Pulmonary artery endothelial cell (primary cell): ENCODE measurements around the gene NEUROD4. TPM values are rescaled to one million over a fixed set of nuclear protein-coding genes. Genes with fewer than 3 reads are reported as not detected.
"Not testable (repeated sequence)": the region's sequence is repeated elsewhere in the genome, so short reads cannot be mapped to it uniquely, and the experiment has no call there.

Experiments
- DNase-seq: peaks from one replicate; pipeline ENCODE4 v3.0.0-alpha.2; 2011; ENCODE audit warnings: low read depth, low spot score
- total RNA-seq: library from RNA; depleted of rRNA; stranded (reverse); fragments of >200 nt; gene quantifications from 2 replicates; pipeline ENCODE4 v1.2.3, GENCODE V29; 2014

Gene NEUROD4, protein sequence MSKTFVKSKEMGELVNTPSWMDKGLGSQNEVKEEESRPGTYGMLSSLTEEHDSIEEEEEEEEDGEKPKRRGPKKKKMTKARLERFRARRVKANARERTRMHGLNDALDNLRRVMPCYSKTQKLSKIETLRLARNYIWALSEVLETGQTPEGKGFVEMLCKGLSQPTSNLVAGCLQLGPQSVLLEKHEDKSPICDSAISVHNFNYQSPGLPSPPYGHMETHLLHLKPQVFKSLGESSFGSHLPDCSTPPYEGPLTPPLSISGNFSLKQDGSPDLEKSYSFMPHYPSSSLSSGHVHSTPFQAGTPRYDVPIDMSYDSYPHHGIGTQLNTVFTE
- not detected in 2 replicates for total RNA-seq

DNA sequence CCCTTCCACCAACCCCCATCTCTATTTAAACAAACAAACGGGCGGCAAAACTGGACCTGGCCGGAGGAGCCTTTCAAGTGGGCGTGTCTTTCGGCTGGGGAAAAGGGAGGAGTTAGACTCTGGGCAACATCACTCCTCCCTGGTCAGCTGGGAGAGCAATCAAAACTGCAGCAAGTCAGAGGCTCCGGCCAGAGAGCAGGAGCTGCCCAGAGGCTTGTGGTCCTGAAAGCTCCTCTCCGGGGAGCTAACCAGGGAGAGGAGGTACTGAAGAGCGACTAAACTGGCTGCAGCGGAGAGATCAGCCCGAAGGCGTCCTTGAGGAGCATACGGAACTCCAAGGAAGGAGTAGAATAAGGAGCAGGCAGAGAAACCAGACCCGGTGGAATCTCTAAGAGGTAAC, at the start of gene NEUROD4:
NEUROD4 (plus strand) TSS at position 191 of the 400 bp plus-strand sequence. CDS start 6,466 bp downstream, outside the sequence.
- peak; percentile 11 for DNase-seq

DNA sequence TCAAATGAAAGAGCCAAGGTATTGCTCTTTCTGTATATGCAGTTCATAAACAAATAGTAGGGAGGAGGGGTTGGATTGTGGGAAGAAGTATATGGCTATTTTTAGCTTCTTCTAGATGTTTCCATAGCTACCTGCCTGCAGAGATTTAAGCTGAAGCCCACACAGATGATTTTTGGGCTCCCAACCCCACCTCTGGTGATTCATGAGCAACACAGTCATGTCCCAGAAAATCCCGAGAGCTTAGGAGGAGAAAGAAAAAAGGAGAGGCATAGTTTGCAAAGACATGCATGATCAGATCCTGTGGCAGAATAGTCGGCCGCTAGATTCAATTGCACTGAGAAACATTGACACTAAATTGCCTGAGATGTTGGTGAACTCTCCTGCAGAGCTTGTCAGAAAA, 49.0 kb upstream of the NEUROD4 start:
- no peak for DNase-seq

DNA sequence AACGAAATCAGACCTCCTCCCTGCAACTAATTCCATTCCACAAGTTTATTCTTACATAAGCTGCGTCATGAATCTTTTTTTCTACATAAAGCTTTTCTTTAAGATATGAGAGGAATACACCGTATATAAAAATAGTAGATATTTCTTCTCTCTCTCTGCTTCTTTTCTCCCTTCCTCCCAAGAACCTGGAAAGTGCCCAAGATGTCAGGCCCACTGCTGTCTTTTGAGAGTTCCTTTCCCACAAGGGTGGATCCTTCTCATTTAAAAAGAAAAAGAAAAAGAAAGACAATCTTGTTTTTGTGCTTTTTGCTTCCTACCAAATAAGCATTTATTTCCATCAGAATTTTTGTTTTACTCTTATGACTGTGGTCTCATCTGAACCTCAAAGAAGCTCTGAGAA, 46.2 kb upstream of the NEUROD4 start:
- DNase-seq, result no peak

DNA sequence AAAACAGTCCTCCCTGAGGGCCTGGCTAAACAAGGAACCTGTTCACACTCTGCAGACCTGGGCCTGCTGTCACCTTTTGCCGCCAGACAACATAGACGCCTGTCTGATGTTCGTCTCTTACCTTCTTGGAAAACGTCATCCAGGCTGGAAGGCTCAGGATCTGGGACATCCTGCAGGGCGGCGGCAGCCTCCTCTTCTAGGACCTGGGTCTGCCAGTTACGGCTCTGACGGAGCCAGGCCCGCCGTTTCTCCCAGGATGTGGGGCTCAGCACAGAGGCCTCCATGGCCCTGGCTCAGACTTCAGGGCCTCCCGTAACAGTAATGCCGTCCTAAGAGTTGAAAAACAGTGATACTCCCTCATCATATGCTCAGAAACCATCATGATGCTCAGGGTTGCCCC, 45.5 kb upstream of the NEUROD4 start:
- no peak for DNase-seq

DNA sequence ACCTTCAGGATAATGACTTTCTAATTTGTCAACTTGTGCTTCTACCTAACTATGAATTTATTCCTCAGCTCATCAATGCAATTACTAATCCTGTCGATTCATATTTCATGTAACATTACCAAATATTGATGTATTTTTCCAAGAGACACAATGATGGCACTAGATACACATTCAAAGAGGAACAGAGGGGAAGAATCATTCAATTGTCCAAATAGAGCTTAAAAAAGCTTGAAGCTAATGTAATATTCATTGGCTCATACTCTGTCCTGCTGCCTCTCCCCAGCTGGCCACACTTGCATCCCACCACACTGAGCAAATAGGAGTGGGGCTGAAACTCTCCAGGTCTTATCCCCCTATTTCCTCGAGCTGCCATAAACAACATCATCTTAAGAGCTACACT, 44.5 kb upstream of the NEUROD4 start:
- DNase-seq, result no peak

DNA sequence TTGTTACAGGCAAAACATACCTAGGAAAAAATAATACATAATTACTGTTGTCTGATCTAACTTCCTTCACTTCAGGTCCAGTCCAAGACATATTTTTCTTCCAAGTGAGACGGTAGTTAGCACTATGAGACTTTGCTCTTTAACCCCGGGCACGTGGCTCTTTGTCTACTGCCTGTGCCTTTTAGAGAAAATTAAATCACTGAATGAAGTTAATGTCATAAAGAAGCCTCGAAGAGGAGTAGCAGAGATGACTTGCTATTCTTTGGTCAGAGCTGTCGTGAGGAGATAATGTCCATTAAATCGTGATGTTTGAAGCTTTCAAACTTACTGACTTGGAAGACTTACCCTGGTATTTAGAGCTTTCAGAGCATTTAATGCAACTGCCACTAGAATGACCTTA, 43.9 kb upstream of the NEUROD4 start:
- no peak for DNase-seq

DNA sequence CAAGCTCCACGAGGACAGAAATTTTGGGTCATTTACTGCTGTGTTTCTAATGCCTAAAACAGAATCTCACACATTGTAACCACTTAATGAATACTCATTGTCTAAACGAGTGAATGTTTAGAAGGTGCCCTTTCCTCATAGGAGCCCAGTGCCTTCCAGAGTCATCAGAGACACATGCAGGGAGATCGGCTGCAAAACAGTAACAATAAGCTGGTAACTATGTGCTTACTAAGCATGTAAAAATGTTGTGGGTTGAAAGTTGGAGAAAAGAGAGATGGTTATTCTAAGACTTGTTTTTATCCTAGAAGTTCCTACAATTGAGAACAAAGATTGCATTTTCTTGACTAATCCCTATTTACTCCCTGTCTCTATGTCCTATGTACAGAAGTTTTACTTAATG, 42.6 kb upstream of the NEUROD4 start:
- no peak for DNase-seq

DNA sequence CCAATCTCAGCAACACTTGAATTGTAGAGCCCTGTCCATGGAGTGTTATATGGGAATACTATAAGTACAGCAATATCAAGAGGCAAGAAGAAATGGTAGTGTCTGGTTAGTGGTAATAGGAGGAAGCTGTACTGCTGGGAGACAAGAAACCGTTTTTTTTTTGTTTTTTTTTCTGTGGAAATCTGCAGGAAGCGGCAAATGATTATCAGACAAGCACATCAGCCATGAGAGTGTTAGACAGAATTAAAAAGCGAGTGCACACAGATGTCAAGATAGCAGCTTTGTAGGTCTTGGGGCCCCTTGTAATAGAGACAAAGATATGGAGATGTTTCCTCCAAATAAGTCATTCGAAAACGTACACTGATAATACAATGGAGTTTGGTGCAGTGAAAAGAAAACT, 41.9 kb upstream of the NEUROD4 start:
- no peak for DNase-seq

DNA sequence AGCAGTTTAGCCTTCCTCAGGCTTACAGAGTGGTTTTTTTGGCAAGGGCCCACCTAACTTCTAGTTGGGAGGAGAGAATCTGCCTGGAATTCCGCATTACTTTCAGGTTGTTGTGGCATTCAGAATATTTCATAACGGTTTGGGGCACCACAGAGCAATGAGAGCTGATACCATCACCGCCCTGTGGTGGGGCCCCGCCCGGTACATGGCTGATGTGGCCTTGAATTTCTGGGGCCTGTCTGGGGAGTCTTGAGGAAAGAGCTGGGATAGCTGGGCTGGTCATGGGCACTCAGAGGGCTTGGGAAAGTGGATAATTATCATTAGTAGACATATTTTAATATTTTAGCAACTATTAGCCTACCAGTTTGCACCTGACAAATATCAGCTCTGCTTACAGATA, 39.4 kb upstream of the NEUROD4 start:
- no peak for DNase-seq

DNA sequence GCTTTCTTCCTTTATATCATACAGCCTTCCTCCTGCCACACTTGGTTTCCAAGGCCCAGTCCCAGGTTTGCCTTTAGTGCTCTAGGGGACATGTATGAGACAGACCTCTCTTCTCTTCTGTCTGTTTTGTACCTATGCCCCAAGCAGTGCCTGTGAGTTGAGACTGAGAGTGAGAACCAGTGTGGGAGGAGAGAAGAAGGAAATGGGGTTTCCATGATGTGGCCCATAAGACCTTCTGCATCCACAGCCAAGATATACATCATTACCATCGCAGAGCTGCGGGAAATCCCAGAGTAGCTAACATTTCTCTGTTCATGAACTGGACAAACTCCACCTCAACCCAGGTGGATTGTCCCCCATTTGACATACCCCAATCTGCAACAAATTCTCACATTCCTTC, 38.0 kb upstream of the NEUROD4 start:
- DNase-seq, result no peak

DNA sequence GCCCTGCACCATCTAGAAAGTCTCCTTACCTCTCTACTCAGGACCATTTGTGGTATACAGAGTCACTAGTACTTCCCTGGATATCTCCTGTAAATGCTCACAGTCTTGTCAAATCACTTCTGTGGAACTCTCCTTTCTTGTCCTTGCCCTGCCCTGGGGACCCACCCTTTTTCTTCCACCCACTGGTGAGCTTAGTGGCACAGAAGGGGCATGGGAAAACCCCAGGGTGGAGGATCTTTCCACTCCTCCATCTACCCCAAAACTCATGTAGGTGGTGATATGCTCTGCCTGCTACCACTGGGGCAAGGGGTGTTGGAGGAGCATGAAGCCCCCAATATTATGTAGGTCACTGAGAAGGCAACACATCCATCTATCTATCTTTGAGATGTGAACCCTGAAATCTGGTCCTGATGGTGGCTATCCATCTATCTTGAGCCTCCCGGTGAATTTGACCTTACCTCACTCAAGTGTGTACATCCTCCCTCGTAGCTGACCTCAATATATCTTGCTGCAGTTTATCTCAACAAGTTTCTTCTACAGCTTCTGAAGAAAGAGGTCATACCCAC, 36.2 kb upstream of the NEUROD4 start:
- no peak for DNase-seq

DNA sequence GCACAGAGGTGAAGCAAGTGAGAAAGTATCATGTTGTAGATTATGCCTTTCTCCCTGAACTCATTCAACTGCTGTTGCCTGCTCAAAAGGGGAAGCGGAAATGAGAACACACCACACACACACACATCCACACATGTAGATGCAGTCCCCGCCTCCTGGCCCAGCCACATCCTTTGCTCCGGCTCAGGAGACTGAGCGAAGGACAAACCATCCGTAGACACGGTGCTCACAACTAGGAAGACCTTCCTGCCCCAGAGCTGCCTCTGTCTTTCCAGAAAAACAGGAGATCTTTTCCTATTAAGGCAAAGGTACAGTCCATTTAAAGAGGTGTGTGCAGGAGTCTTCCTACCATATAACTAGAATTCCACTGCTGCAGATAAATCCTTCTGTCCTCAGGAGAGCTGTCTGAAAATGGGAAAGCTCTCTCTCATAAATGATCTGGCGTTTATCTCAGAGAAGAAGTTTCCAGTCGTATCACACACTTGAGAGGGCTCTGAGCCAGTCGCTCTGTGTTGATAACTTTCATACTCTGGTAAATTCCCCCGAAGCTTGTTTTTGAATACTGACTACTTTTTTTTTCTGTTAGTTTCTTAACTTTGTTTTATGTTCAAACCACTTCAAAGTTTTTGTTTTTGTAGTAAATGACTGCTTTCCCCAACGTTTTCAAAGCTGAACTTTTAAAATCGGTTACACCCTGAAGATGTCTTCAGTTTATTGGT, 35.0 kb upstream of the NEUROD4 start, which contains the start of gene TESPA1:
TESPA1 (minus strand) TSS at position 105 of the 719 bp plus-strand sequence. CDS start 10,200 bp downstream, outside the sequence.
- no peak for DNase-seq

DNA sequence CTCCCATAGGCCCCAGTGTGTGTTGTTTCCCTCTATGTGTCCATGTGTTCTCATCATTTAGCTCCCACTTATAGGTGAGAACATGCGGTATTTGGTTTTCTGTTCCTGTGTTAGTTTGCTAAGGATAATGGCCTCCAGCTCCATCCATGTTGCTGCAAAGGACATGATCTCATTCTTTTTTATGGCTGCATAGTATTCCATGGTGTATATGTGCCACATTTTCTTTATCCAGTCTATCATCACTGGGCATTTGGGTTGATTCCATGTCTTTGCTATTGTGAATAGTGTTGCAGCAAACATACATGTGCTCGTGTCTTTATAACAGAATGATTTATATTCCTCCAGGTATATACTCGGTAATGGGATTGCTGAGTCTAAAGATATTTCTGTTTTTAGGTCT, 33.0 kb upstream of the NEUROD4 start:
- not testable (repeated sequence) for DNase-seq

DNA sequence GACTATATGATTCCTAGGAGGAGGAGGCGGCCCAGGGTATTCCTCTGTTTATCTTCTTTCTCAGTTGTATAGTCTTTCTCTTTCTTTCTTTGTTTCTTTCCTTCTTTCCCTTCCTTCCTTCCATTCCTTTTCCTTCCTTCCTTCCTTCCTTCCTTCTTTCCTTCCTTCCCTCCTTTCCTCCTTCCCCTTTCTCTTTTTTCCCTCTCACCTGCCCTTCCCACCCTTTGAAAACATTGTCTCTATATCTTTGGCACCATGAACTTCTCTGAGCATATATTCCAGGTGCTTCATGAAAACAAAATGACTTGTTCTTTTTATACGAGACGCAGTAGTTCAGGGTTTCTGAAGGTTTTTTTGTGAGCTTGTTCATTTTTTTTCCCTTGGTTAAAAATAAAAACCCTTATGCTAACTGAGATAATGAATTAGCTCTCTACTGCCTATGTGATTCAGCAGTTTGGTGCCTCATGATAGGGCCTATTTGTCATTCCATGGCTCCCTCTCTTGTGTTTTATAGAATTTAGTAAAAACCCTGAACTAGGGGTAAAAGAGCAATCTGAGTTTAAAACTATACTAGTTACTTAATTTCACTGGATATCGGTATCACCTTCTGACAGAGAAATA, 32.1 kb upstream of the NEUROD4 start:
- DNase-seq, result no peak

DNA sequence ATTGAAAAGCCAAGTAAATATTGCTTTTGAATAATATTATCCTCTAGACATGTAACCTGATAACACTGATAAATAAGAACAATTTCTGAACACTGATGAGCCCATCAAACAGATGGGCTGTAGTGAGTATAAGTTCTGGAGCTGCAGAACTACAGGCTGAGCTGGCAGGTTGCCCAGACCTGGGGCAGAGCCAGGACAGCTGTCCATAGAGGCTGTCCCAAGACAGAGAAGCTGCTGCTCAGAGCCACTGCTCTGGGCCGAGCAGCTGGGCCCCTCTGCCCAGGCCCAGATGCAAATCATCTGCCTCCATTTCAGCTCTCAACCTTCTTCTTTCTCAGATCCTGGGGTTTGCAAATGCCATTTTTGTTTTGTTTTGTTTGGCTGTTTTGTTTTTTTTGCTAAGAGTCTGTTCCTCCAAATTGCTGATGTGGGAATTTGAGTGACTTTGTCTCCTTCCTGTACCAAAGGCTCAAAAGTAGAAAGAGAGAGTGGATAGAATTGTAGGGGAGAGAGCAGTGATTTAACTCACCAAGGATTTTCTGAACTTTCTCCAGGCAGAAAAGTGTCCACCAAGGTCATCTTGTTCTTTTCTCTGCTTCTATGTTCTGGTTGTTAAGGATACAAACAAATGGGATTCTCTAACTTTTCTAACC, 31.2 kb upstream of the NEUROD4 start:
- no peak for DNase-seq

DNA sequence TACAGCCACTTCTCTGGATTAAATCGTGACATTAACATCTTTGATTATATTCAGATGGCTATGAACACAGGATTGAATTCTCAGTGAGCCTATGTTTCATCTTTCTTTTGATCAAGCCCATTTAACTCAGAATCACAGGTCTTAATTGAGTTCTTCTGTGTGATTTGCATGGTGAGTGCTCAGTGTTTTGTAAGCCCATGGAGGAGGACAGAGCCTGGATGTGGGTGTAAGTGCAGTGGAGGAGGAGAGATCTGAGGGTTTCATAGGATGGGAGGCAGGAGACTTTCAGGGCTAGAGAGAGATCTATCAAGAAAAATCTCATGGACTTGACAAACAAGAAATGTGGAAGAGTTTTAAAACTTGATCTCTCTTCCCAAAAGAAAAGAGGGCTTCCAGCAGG, 29.9 kb upstream of the NEUROD4 start:
- no peak for DNase-seq

DNA sequence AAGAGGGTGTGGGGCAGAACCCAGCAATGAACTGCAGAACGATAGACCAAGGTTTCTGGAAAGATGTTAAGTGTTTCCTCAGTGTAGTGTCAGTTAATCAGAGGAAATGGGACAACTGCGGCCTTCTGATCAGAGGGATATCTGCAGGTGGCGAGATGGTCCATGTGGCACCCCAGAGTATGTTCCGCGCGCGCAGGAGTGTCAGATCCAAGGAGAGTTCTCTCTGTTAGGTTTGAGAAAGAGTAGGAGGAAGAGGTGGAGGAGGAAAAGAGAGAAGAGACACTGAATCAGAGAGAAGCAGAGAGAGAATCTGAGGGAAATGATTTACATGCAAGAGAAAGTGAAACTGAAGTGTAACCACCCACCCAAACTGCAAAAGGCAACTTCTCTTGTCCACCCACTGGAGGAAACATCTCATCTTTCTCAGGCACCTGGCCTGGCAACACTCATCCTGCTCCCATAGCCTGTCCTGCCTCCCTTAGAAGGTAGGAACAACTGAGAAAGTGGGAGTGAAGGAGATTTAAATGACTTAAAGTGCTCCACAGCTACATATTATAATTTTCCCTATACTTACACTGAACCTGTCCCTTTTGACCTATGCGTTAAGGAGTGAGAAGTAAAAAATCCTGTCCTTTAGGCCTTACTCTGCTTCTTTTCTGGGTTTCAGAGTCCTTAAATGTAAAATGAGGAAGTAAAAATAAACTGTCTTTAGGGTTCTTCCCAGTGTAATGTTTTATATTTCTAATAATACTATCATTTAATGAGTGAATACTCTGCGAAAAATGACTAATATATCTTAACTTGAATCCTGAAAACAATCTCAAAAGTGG, 28.4 kb upstream of the NEUROD4 start:
- no peak for DNase-seq

DNA sequence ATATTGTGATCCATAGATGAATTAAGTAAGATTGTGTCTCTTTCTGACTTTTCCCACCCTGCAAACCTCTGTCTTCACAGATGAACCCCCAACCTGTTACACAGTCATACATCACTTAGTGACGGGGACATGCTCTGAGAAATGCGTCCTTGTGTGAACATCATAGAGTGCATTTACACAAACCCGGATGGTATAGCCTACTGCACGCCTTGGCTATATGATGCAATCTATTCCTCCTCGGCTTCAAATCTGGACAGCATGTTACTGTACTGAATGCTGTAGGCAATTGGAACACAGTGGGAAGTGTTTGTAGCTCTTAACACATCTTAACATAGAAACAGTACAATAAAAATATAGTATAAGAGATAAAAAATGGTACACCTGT, 27.8 kb upstream of the NEUROD4 start:
- no peak for DNase-seq

DNA sequence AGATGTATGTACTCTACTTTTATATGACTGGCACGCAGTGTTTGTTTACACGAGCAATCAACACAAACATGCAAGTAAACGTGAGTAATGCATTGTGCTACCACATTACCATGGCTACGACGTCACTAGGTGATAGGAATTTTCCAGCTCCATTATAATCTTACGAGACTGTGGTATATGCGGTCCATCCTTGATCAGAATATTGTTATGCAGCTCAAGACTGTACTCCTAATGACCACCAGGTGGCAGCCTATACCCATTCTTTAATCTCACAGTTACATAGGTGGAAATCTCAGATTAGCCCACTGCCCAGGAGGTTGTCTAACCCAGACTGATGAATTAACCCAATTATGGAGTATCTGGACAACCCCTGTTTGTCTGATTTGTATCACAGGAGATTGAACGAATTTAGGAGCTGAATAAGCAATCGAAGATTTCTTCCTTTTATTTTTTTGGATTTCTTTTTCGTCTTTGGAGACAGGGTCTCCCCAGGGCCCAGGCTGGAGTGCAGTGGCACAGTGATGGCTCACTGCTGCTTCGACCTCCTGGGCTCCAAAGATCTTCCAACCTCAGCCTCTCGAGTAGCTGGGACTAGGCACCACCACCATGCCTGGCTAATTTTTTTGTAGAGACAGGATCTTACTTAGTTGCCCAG, 26.5 kb upstream of the NEUROD4 start:
- DNase-seq, result peak; percentile 15

DNA sequence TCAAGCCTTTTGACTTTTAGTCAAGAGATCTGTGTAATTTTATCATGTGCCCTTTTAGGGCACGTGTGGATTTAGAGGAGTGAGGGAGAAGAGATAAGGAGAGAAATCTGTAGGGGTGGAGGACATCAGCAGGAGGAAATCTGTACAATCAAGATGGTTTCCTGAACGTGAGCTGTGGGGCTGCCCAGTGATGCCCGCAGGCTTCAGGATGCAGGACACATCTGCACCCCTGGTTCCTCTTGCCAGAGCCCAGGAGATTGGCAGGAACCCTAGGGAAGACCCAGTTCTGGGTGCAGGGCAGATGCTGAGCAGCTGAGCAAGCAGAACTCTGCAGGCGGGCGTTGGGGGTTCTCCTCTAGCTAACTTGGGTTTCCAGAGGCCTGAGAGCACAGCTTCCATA, 23.6 kb upstream of the NEUROD4 start:
- no peak for DNase-seq
